H1 (cell line): ENCODE data around the gene MUC22.

Experiments
- CHD1 ChIP-seq: IDR thresholded peaks from 2 replicates; pipeline ENCODE4 v1.6.1; 2012; ENCODE audit warnings: low read depth, low read length, improper control_type of control experiment
- CREB1 ChIP-seq: IDR thresholded peaks from 2 replicates; pipeline ENCODE4 v1.6.1; 2012; ENCODE audit warnings: inconsistent platforms
- CTCF ChIP-seq, 3 experiments: IDR thresholded peaks; 1 replicate in 2 of 3; 2 replicates in 1 of 3; pipeline versions ENCODE4 v1.5.1 to v1.6.1; 2011; ENCODE audit warnings: low read length in 3 of 3, mild to moderate bottlenecking in 3 of 3, inconsistent platforms in 2 of 3, low read depth in 1 of 3, moderate library complexity in 1 of 3; ENCODE audit not compliant: insufficient read depth in 1 of 3; ENCODE audit errors: control extremely low read depth in 1 of 3
- EP300 ChIP-seq, 2 experiments: IDR thresholded peaks; 1 replicate in 1 of 2; 2 replicates in 1 of 2; pipeline ENCODE4 v1.6.1; 2011 to 2012; ENCODE audit warnings: low read depth in 2 of 2, low read length in 2 of 2, mild to moderate bottlenecking in 2 of 2, borderline replicate concordance in 1 of 2, inconsistent platforms in 1 of 2, moderate library complexity in 1 of 2
- EZH2 ChIP-seq: fragments of 200-600 bp; sonication (generic); IDR thresholded peaks from 2 replicates; pipeline ENCODE4 v1.7.1; 2012; ENCODE audit warnings: low read depth, mild to moderate bottlenecking, moderate library complexity, low read length, inconsistent platforms; ENCODE audit not compliant: severe bottlenecking
- SP4 ChIP-seq: IDR thresholded peaks from 2 replicates; pipeline ENCODE4 v1.6.1; 2012; ENCODE audit warnings: low read length, inconsistent platforms

- TF ChIP-seq EP300 (IDR thresholded peaks at IDR 0.05; ENCODE audit: borderline replicate concordance in 1 of 2, low read depth in 2 of 2, low read length in 2 of 2) = peak in 1 of 2 experiments; percentile 41; a peak in 1 of 3 replicates
- no peak for TF ChIP-seq CREB1
- no peak for TF ChIP-seq CHD1
- no peak for TF ChIP-seq CTCF (IDR thresholded peaks at IDR 0.05; ENCODE audit: control extremely low read depth in 1 of 3, insufficient read depth in 1 of 3, low read depth in 1 of 3, low read length in 3 of 3)
- no peak for TF ChIP-seq EZH2
- no peak for TF ChIP-seq SP4
Measured at GRCh38 chr6:30990422-30991086, 19.7 kb upstream of the MUC22 start.
